Measurements from ENCODE around the gene ACBD6. TPM values are rescaled to one million over a fixed set of nuclear protein-coding genes. Genes with fewer than 3 reads are reported as not detected.
"Not testable (repeated sequence)": the region's sequence is repeated elsewhere in the genome, so short reads cannot be mapped to it uniquely, and the experiment has no call there.

ACBD6 gene
- total RNA-seq, 1 donor, result 54.0 TPM

DNA sequence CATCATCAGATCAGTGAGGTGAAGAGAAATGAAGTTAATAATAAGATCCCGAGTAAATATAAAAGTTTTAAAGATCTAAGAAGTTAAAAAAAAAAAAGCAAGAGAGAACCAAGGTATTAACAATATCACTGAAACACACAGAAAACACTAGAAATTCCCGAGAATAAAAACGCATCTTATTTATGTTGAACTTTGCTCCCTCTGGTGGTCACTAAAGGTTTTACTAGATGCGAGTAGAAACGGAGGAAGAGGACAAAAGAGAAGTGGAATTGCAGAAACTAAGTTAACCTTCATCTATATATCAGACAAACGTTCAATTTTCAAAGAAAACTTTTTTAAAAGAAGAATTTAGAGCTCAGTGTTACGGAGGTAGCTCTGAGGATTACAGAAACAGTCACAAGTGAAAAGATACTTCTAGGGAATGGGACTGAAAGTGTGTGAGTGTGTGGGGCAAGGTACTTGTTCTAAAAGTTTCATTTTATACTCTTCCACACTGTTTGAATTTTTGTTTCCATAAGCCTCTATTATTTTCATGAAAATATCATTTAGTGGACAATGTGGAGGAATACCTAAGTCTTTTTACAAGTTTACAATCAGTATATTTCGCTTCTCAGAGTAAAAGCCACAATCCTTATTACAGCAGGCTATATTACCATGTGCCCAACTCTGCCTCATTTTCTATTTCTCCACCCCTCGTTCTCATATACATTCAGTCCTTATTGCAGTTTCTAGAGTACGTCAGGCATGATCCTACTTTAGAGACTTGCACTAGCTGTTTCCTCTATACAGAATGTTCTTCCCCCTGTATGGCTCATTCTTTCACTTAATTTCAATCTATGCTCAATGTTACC is 19.7 kb downstream of the ACBD6 start:
- DNase-seq (ENCODE audit: low read depth), result peak; percentile 76
- TF ChIP-seq CTCF (IDR thresholded peaks at IDR 0.05; ENCODE audit: insufficient read depth, low read length), result peak; percentile 70
- no peak overlapping the region for H3K4me3 ChIP-seq (ENCODE audit: low read depth, low read length)

DNA sequence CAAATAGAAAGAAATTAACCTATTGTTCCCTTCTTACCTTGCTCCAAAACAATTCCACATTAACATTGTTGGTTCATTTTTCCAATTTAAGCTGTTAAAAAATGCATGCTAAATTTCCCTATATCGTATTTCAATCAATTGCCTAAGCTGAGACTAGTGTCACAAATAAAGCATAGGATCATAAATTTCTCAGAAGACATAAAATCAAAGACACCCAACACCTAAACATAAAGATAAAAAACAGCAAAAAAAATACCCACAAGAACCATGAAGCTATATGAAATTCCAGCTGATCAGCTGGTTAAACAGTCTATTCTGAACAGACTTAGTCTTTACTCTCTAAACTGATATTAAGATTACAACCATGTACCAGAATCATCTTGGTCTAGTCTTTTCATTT is 32.3 kb downstream of the ACBD6 start:
- no peak for DNase-seq (ENCODE audit: low read depth)
- H3K4me3 ChIP-seq (ENCODE audit: low read depth, low read length), result no peak overlapping the region
- no peak for TF ChIP-seq CTCF (IDR thresholded peaks at IDR 0.05; ENCODE audit: insufficient read depth, low read length)

GRCh38 chr1:180468311-180468710 is 34.1 kb downstream of the ACBD6 start:
- DNase-seq (ENCODE audit: low read depth), result no peak
- H3K4me3 ChIP-seq (ENCODE audit: low read depth, low read length), result no peak overlapping the region
- no peak for TF ChIP-seq CTCF (IDR thresholded peaks at IDR 0.05; ENCODE audit: insufficient read depth, low read length)

DNA sequence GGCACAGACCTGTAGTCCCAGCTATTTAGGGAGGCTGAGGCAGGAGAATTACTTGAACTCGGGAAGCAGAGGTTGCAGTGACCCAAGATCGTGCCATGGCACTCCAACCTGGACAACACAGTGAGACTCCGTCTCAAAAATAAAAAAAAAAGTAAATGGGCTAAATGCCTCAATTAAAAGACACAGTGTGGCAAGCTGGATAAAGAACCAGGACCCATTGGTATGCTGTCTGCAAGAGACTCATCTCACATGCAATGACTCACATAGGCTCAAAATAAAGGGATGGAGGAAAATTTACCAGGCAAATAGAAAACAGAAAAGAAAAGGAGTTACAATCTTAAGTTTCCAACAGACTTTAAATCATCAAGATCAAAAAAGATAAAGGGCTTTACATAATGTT is 40.3 kb downstream of the ACBD6 start:
- peak; percentile 13 for DNase-seq (ENCODE audit: low read depth)
- no peak for TF ChIP-seq CTCF (IDR thresholded peaks at IDR 0.05; ENCODE audit: insufficient read depth, low read length)
- H3K4me3 ChIP-seq (ENCODE audit: low read depth, low read length), result no peak overlapping the region

DNA sequence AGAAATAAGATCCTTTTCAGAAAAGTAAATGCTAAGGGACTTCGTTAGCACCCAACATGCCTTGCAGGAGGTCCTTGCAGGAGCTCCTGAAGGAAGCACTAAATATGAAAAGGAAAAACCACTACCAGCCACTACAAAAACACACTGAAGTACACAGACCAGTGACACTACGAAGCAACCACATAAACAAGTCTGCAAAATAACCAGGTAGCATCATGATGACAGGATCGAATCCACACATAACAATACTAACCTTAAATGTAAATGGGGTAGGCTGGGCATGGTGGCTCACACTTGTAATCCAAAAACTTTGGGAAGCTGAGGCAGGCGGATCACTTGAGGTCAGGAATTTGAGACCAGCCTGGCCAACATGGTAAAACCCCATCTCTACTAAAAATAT is 40.7 kb downstream of the ACBD6 start:
- not testable (repeated sequence) for H3K4me3 ChIP-seq (ENCODE audit: low read depth, low read length); DNase-seq (ENCODE audit: low read depth)

GRCh38 chr1:180458807-180459206 is 43.6 kb downstream of the ACBD6 start:
- TF ChIP-seq CTCF (IDR thresholded peaks at IDR 0.05; ENCODE audit: insufficient read depth, low read length), result no peak

DNA sequence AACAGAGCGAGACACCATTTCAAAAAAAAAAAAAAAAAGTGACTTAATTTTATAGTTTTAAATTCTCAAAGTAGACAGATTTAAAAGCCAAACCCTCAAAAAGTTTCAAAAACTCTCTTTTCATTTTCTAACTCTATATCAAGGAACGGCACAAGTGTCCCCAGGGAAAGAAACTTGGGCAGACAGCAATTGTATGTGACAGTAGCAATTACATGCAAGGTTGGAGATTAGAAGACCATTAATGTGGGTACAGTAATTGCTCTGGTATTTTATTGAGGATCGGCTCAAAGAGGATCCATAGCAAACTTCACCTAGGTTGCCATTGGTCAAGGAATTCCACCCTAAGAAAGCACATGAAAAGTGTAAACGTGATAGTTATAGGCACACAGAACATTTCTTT is 46.2 kb downstream of the ACBD6 start:
- DNase-seq (ENCODE audit: low read depth), result no peak
- no peak for TF ChIP-seq CTCF (IDR thresholded peaks at IDR 0.05; ENCODE audit: insufficient read depth, low read length)
- H3K4me3 ChIP-seq (ENCODE audit: low read depth, low read length), result no peak overlapping the region

More at GRCh38 chr1:180458807-180459206, 43.6 kb downstream of the ACBD6 start:
- H3K4me3 ChIP-seq (ENCODE audit: low read depth, low read length), result no peak overlapping the region
- DNase-seq (ENCODE audit: low read depth), result no peak
